HEK293T (cell line): ENCODE data around the gene NKTR.

ENCODE experiments used
- FOXA1 ChIP-seq: fragments of 450-650 bp; IDR thresholded peaks from 2 replicates; pipeline ENCODE4 v1.6.1; 2016; ENCODE audit warnings: mild to moderate bottlenecking
- NFRKB ChIP-seq: fragments of 450-650 bp; IDR thresholded peaks from 2 replicates; pipeline ENCODE4 v1.6.1; 2016; ENCODE audit warnings: mild to moderate bottlenecking, moderate library complexity
- SUZ12 ChIP-seq: fragments of 450-650 bp; IDR thresholded peaks from 2 replicates; pipeline ENCODE4 v1.6.1; 2016; ENCODE audit warnings: mild to moderate bottlenecking
- TARDBP ChIP-seq: fragments of 450-650 bp; IDR thresholded peaks from 2 replicates; pipeline ENCODE4 v1.6.1; 2016
- ZNF384 ChIP-seq: fragments of 450-650 bp; IDR thresholded peaks from 2 replicates; pipeline ENCODE4 v1.6.1; 2016

DNA sequence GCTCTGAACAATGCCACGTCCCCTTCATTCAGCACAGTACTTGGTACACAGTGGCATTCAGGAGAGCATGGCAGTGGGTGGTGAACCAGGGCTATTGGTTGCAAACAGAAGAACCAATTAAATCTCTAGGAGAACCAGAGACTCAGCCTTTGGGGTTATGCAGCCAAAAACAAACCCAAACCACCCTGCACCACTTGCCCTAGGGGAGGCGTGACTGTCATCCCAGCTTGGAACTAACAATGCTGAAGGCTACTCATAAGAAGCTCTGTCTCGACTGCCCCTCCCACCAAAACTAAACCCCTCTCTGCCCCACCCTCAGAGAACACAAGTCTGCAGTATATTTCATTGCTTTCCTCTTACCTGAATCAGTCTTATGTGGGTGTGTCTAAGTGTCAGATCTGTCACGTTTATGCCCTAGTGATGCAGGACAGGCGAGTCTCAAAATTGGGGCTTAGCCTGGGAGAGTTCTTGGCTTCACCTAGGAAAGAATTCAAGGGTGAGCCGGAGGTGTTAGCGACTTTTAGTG is 69.6 kb downstream of the NKTR start:
- TF ChIP-seq NFRKB = no peak
- TF ChIP-seq SUZ12 = no peak
- no peak for TF ChIP-seq FOXA1
- TF ChIP-seq ZNF384 = no peak
- no peak for TF ChIP-seq TARDBP
